Inflammatory macrophage treated with lipopolysaccharide for 1 hour (primary cell): Measurements from ENCODE around the gene RABEP1.
"Not testable (repeated sequence)": the region's sequence is repeated elsewhere in the genome, so short reads cannot be mapped to it uniquely, and the experiment has no call there.

Source experiments
- DNase-seq, 2 donors: peaks; one replicate each; pipeline ENCODE4 v3.0.0-alpha.2; 2020 to 2022

RABEP1 gene

GRCh38 chr17:5429191-5429887 is 147.3 kb downstream of the RABEP1 start:
- no peak for DNase-seq

GRCh38 chr17:5430413-5430999 is 148.4 kb downstream of the RABEP1 start:
- DNase-seq: no peak

- not testable (repeated sequence) for DNase-seq
These were observed 149.2 kb downstream of the RABEP1 start for GRCh38 chr17:5431234-5431633.

GRCh38 chr17:5431949-5432556 is 150.0 kb downstream of the RABEP1 start:
- DNase-seq: no peak

GRCh38 chr17:5434984-5435383 is 152.9 kb downstream of the RABEP1 start:
- no peak for DNase-seq
